H1 (cell line): ENCODE data around the gene ENTR1. TPM values are rescaled to one million over a fixed set of nuclear protein-coding genes. Genes with fewer than 3 reads are reported as not detected.

Experiments
- CTCF ChIA-PET: fragments of 300-600 bp; sonication (Branson Sonifier 250); formaldehyde crosslinking; loops from one replicate; lab custom pipeline; 2021; ENCODE audit not compliant: partially characterized antibody; lab: Charles Lee
- POLR2A ChIA-PET: fragments of 300-600 bp; sonication (Branson Sonifier 250); formaldehyde crosslinking; loops from one replicate; lab custom pipeline; 2021; ENCODE audit warnings: inconsistent platforms; ENCODE audit not compliant: partially characterized antibody; lab: Charles Lee
- DNase-seq, 2 experiments: peaks; one replicate each; pipeline versions ENCODE4 v3.0.0 to v3.0.0-alpha.2; 2010 to 2022; ENCODE audit warnings: low spot score in 2 of 2, low read depth in 1 of 2, mixed read lengths in 1 of 2
- FAIRE-seq: peaks from 2 replicates; lab custom pipeline; 2011; peaks lifted over from hg19 to GRCh38; lab: Jason Lieb, UNC
- H2AFZ ChIP-seq: 2 replicates; pipeline ENCODE4 v1.8.1; 2012; ENCODE audit warnings: low read length, inconsistent platforms
- H2AK5ac ChIP-seq: 2 replicates; pipeline ENCODE4 v1.6.1; 2013; ENCODE audit warnings: low read depth, low read length
- H2BK120ac ChIP-seq: replicated peaks from 2 replicates; pipeline ENCODE3; 2013; ENCODE audit warnings: low read depth, low read length, inconsistent platforms
- H2BK12ac ChIP-seq: 2 replicates; pipeline ENCODE4 v1.6.1; 2013; ENCODE audit warnings: low read depth, low read length
- H2BK15ac ChIP-seq: 2 replicates; pipeline ENCODE4 v1.6.1; 2013; ENCODE audit warnings: low read length
- H2BK20ac ChIP-seq: 2 replicates; pipeline ENCODE4 v1.6.1; 2013; ENCODE audit warnings: low read length
- H2BK5ac ChIP-seq: 2 replicates; pipeline ENCODE4 v1.6.1; 2013; ENCODE audit warnings: low read depth, low read length
- H3K14ac ChIP-seq: 2 replicates; pipeline ENCODE4 v1.6.1; 2013; ENCODE audit warnings: inconsistent platforms; ENCODE audit not compliant: insufficient read length
- H3K18ac ChIP-seq: 2 replicates; pipeline ENCODE4 v1.6.1; 2013; ENCODE audit warnings: low read length; ENCODE audit errors: extremely low read depth
- H3K23ac ChIP-seq: 2 replicates; pipeline ENCODE4 v1.6.1; 2013; ENCODE audit warnings: inconsistent platforms; ENCODE audit not compliant: insufficient read length
- H3K23me2 ChIP-seq: 2 replicates; pipeline ENCODE4 v1.6.1; 2013; ENCODE audit warnings: low read depth, low read length
- H3K27ac ChIP-seq: 2 replicates; pipeline ENCODE4 v1.6.1; 2011; ENCODE audit warnings: low read depth, low read length, inconsistent platforms
- H3K27me3 ChIP-seq, 4 experiments: replicated peaks in 1 of 4; 1 replicate in 1 of 4; 2 replicates in 3 of 4; pipeline versions ENCODE4 v1.6.1 to v1.8.1; 2011 to 2013; ENCODE audit warnings: low read length in 3 of 4, mild to moderate bottlenecking in 3 of 4, inconsistent platforms in 2 of 4, mixed read lengths in 2 of 4, moderate library complexity in 1 of 4; ENCODE audit not compliant: control insufficient read depth in 3 of 4, insufficient read depth in 3 of 4; ENCODE audit errors: extremely low read depth in 1 of 4
- H3K36me3 ChIP-seq, 4 experiments: 2 replicates each; pipeline versions ENCODE4 v1.6.1 to v1.8.1; 2011 to 2013; ENCODE audit warnings: mild to moderate bottlenecking in 4 of 4, low read length in 3 of 4, moderate library complexity in 2 of 4, control low read depth in 1 of 4, inconsistent platforms in 1 of 4; ENCODE audit not compliant: insufficient read depth in 4 of 4, control insufficient read depth in 2 of 4
- H3K4ac ChIP-seq: replicated peaks from 2 replicates; pipeline ENCODE3; 2013; ENCODE audit warnings: low read length, low read depth, mixed read lengths, inconsistent platforms; ENCODE audit not compliant: insufficient read length
- H3K4me1 ChIP-seq, 4 experiments: replicated peaks in 1 of 4; 1 replicate in 1 of 4; 2 replicates in 3 of 4; pipeline versions ENCODE4 v1.6.1 to v1.8.1; 2011 to 2013; ENCODE audit warnings: low read length in 3 of 4, inconsistent platforms in 2 of 4, mixed read lengths in 1 of 4; ENCODE audit not compliant: insufficient read depth in 4 of 4, control insufficient read depth in 3 of 4
- H3K4me2 ChIP-seq, 2 experiments: 2 replicates each; pipeline versions ENCODE4 v1.6.1 to v1.8.1; 2011 to 2013; ENCODE audit warnings: low read depth in 2 of 2, low read length in 2 of 2, control low read depth in 1 of 2, inconsistent platforms in 1 of 2, mild to moderate bottlenecking in 1 of 2; ENCODE audit not compliant: insufficient read depth in 1 of 2
- H3K4me3 ChIP-seq, 4 experiments: fragments of 200-600, 300-600 bp in 1 of 4; sonication (generic), shearing (Covaris generic), sonication (Bioruptor Twin) in 1 of 4; 2 replicates each; pipeline versions ENCODE4 v1.5.1 to v1.8.1; 2011 to 2016; ENCODE audit warnings: low read length in 4 of 4, low read depth in 3 of 4, control low read depth in 2 of 4, inconsistent platforms in 2 of 4, mild to moderate bottlenecking in 2 of 4, mixed read lengths in 1 of 4, moderate library complexity in 1 of 4; ENCODE audit not compliant: insufficient read depth in 2 of 4; ENCODE audit errors: extremely low read depth in 1 of 4
- H3K56ac ChIP-seq: replicated peaks from 2 replicates; pipeline ENCODE3; 2013; ENCODE audit warnings: low read depth, mild to moderate bottlenecking, mixed read lengths, low read length, inconsistent platforms; ENCODE audit not compliant: insufficient read length
- H3K79me1 ChIP-seq: 2 replicates; pipeline ENCODE4 v1.6.1; 2013; ENCODE audit warnings: low read depth, low read length, control low read depth
- H3K79me2 ChIP-seq, 2 experiments: 2 replicates each; pipeline versions ENCODE4 v1.6.1 to v1.8.1; 2012 to 2013; ENCODE audit warnings: low read length in 2 of 2, mild to moderate bottlenecking in 2 of 2, inconsistent platforms in 1 of 2; ENCODE audit not compliant: insufficient read depth in 2 of 2, control insufficient read depth in 1 of 2
- H3K9ac ChIP-seq, 4 experiments: replicated peaks in 1 of 4; 1 replicate in 1 of 4; 2 replicates in 3 of 4; pipeline versions ENCODE4 v1.6.1 to v1.8.1; 2011 to 2013; ENCODE audit warnings: low read depth in 3 of 4, low read length in 3 of 4, control low read depth in 2 of 4, mild to moderate bottlenecking in 2 of 4, moderate library complexity in 2 of 4, inconsistent platforms in 1 of 4; ENCODE audit errors: extremely low read depth in 1 of 4
- H3K9me3 ChIP-seq, 2 experiments: 2 replicates each; pipeline versions ENCODE4 v1.6.1 to v1.8.1; 2012 to 2013; ENCODE audit warnings: mild to moderate bottlenecking in 2 of 2, moderate library complexity in 2 of 2, control low read depth in 1 of 2, inconsistent platforms in 1 of 2, low read depth in 1 of 2, low read length in 1 of 2, mixed read lengths in 1 of 2; ENCODE audit not compliant: insufficient read depth in 2 of 2
- H4K20me1 ChIP-seq, 2 experiments: replicated peaks in 1 of 2; 2 replicates each; pipeline versions ENCODE3 to v1.8.1; 2011 to 2013; ENCODE audit warnings: inconsistent platforms in 2 of 2, low read length in 2 of 2, mild to moderate bottlenecking in 1 of 2; ENCODE audit not compliant: insufficient read depth in 2 of 2, control insufficient read depth in 1 of 2
- H4K5ac ChIP-seq: 2 replicates; pipeline ENCODE4 v1.6.1; 2013; ENCODE audit warnings: low read length, low read depth, mixed read lengths, inconsistent platforms; ENCODE audit not compliant: insufficient read length
- H4K8ac ChIP-seq: 2 replicates; pipeline ENCODE4 v1.8.0; 2013; ENCODE audit warnings: mild to moderate bottlenecking, moderate library complexity, low read length, inconsistent platforms; ENCODE audit not compliant: insufficient read depth; ENCODE audit errors: extremely low read depth
- H4K91ac ChIP-seq: replicated peaks from 2 replicates; pipeline ENCODE3; 2013; ENCODE audit warnings: low read length, mixed read lengths, inconsistent platforms; ENCODE audit not compliant: insufficient read length
- BCL11A ChIP-seq, 2 experiments: IDR thresholded peaks; one replicate each; pipeline ENCODE4 v1.6.1; 2011; ENCODE audit warnings: low read depth in 2 of 2, low read length in 2 of 2, mild to moderate bottlenecking in 2 of 2
- WGBS, 2 experiments: shearing (Covaris generic) in 1 of 2; methylation state at CpG; one replicate each; pipeline versions ENCODE4 v1.1.6 to v1.1.7; 2013 to 2015; ENCODE audit warnings: low lambda C conversion rate in 2 of 2, mixed read lengths in 2 of 2, inconsistent platforms in 1 of 2, low coverage in 1 of 2, missing lambda C conversion rate in 1 of 2; ENCODE audit not compliant: insufficient replicate concordance in 2 of 2, insufficient coverage in 1 of 2, insufficient read length in 1 of 2; ENCODE audit errors: extremely low coverage in 1 of 2, missing lambda C conversion rate in 1 of 2; 5-methylcytosine and 5-hydroxymethylcytosine counted together
- polyA plus RNA-seq, 7 experiments: library from polyadenylated mRNA; depleted of rRNA in 3 of 7; stranded (reverse) in 5 of 7; unstranded in 2 of 7; fragments of >200 nt in 5 of 7; fragments of 200-250 nt in 2 of 7; gene quantifications; 1 replicate in 5 of 7; 2 replicates in 1 of 7; 4 replicates in 1 of 7; pipeline versions ENCODE4 v1.2.1 to v1.2.3, GENCODE V29; 2011 to 2013; ENCODE audit warnings: missing spikeins in 2 of 7, mixed read lengths in 2 of 7
- total RNA-seq: library from RNA; stranded (reverse); fragmentation: NEBNext Ultra II Directional; extraction: Animal tissue kit (Norgen Biotek cat#: 25700); gene quantifications from 2 replicates; pipeline ENCODE4 v1.2.1, GENCODE V29; 2021

Gene ENTR1
- total and polyA plus RNA-seq, 2 of the 8 experiments (the other 6 are each of a cell fraction or from before 2014, with no cell fraction given): 65.2 to 102 TPM

GRCh38 chr9:136366826-136367225 lies 43.6 kb downstream of the ENTR1 start:
- Histone ChIP-seq H2BK20ac (no peak overlapping the region), H4K20me1 (peaks cover 0 to 7% of the 10 kb centered on the region in 2 experiments), H3K14ac (no peak overlapping the region), H3K4me1 (peaks cover 0 to 8% (median under 1%) of the 10 kb centered on the region in 4 experiments; a peak in 3 of 7 replicates), H2BK12ac (no peak overlapping the region), H2BK120ac (no peak overlapping the region), H3K23me2 (no peaks in the 10 kb centered on the region; the same call in 1 of the 2 replicates), H4K8ac (no peak overlapping the region; the same call in 1 of the 2 replicates), H2BK15ac (no peak overlapping the region), H3K23ac (no peak overlapping the region), H3K79me2 (no peaks in the 10 kb centered on the region), H3K27ac (no peak overlapping the region), H4K5ac (no peak overlapping the region), H3K4me3 (no peak overlapping the region), H3K4ac (no peak overlapping the region), H3K18ac (no peak overlapping the region), H3K9ac (no peak overlapping the region), H4K91ac (no peak overlapping the region), H2BK5ac (no peak overlapping the region), H3K79me1 (peaks cover 3% of the 10 kb centered on the region), H3K56ac (no peak overlapping the region), H3K4me2 (no peak overlapping the region), H3K36me3 (peaks cover 0 to 2% (median 0%) of the 10 kb centered on the region in 4 experiments; a peak in 1 of 8 replicates), H3K27me3 (peaks cover 0 to 2% (median 0%) of the 10 kb centered on the region in 4 experiments; a peak in 2 of 7 replicates), H3K9me3 (peaks cover 0 to 3% of the 10 kb centered on the region in 2 experiments; a peak in 1 of 4 replicates), H2AK5ac (no peak overlapping the region), H2AFZ (no peak overlapping the region)
- ChIA-PET CTCF (interaction anchor here (0.7 to 7.1 kb wide), 14 partner anchors 8 to 251 kb away, joined by 3 to 80 read pairs (median 3); no protein-coding TSS in a partner anchor), POLR2A (interaction anchor here (0.6 to 15.8 kb wide), 11 partner anchors 9 to 562 kb away, joined by 3 to 137 read pairs (median 4); partner anchors contain the start of genes CARD9 and SNAPC4)
- TF ChIP-seq BCL11A (IDR thresholded peaks at IDR 0.05; ENCODE audit: low read depth in 2 of 2, low read length in 2 of 2): no peak
- FAIRE-seq (no peak), DNase-seq (no peak)
- WGBS, 2 experiments: 90% methylated on average over 9 of the region's 9 CpGs; no CpG with 5 or more reads in 1 of the 2 experiments
